ENCODE data around the gene CLEC10A. TPM values are rescaled to one million over a fixed set of nuclear protein-coding genes. Genes with fewer than 3 reads are reported as not detected.

The CLEC10A gene, protein sequence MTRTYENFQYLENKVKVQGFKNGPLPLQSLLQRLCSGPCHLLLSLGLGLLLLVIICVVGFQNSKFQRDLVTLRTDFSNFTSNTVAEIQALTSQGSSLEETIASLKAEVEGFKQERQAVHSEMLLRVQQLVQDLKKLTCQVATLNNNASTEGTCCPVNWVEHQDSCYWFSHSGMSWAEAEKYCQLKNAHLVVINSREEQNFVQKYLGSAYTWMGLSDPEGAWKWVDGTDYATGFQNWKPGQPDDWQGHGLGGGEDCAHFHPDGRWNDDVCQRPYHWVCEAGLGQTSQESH
- 0.19 TPM in 1 of 2 replicates, not detected in the other for total RNA-seq

DNA sequence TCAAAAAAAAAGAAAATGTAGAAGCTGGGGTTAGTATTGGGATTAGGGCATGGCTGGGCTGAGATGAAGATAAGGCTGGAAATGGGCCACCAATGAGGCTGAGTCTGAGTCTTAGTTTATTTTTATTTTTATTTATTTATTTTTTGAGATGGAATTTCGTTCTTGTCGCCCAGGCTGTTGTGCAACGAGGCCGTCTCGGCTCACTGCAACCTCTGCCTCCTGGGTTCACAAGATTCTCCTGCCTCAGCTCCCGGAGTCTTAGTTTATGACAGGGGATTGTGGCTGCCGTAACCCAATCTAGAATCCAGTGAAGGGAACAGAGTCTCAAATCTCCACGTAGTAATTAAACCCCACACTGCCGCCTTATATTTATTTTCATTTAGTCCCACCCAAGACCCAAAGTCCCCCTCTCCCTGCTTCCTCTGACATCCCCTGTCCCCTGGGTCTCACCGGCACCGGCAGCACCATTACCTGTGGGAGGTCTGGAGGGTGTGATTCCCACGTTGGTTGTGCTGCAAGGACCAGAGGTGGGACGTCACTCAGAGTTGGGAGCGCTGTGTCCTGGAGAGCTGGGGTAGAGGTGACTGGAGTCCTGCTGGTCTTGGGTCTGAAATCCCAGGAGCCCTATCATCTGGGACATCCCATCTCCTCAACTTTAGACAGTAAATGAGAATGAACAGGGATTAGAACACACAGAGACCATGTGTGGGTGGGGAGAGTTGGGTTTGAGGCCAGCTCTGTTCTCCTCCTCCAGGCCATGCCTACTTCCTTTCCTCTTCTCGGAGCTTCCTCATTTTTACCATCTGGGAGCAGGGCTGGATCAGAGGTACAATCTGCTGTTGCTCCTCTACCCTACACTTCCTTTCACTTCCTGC lies at the start of gene CLEC10A:
Gene CLEC10A, minus strand, starts transcription at position 671 of the 875 bp plus-strand sequence. CDS start 1,439 bp downstream, outside the sequence.

GRCh38 chr17:7114241-7114874 lies 34.3 kb upstream of the CLEC10A start, which contains the start of gene ASGR2:
TSS of gene ASGR2 (minus strand) at chr17:7114822. CDS start at chr17:7114240, 582 bp downstream.

DNA sequence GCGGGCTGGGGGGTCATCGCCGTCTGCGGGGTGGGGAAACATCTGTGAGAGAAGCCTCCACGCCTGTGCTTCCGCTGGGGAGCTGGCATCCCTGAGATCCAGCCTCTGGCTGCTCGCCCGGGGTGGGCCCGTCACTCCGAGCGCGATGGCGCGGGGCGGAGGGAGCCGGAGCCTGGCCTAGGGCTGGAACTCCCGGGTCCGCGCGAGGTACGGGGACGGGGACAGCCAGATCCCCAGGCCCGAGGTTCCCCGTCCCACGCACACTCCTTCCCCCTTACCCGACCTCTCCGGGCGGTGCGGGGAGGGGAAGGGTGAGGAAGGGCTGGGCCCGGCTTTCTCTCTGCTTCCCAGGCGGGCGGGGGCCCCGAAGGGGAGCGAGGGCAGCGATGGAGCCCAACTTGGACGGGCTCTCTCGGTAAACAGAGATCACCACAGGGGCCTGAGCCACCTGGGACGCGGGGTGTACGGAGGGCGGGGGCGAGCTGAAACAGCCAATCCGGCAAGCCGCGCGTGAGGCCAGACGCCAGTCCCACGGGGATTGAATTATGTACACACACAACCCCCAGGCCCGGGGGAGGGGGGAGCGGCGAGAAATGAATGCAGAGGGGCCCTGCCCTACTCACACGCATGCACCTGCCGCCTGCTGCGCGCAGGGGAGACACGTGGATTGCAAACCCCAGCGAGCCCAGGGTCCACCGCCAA lies 36.4 kb downstream of the CLEC10A start, which contains the start of gene SLC16A11:
Gene SLC16A11, minus strand, starts transcription at position 596 of the 702 bp plus-strand sequence. Its CDS starts 579 bp downstream, at position 17.

GRCh38 chr17:7035591-7036368 lies 44.3 kb downstream of the CLEC10A start, which contains the start of gene SLC16A13:
TSS of gene SLC16A13 (plus strand) at chr17:7036015. CDS start at chr17:7036383, 368 bp downstream.

Other genes starting within 250 kb of the CLEC10A start
- not detected in 2 replicates for gene TEKT1, start 248.5 kb downstream of the CLEC10A start, total RNA-seq
- not detected in 2 replicates for gene ALOX12, start 84.2 kb downstream of the CLEC10A start, total RNA-seq
- 22.2 and 55.1 TPM in 2 replicates for gene RNASEK, start 67.6 kb downstream of the CLEC10A start, total RNA-seq
- gene BCL6B, start 57.2 kb downstream of the CLEC10A start, total RNA-seq = 68.6 and 99.3 TPM in 2 replicates
- 1.5 and 1.9 TPM in 2 replicates for gene SLC16A13, start 44.2 kb downstream of the CLEC10A start, total RNA-seq
- gene SLC16A11, start 36.2 kb downstream of the CLEC10A start, total RNA-seq = 0.44 and 0.49 TPM in 2 replicates
- not detected in 2 replicates for gene ASGR2, start 34.6 kb upstream of the CLEC10A start, total RNA-seq
- gene ASGR1, start 99.1 kb upstream of the CLEC10A start, total RNA-seq = 10.5 and 15.1 TPM in 2 replicates
- gene DLG4, start 139.6 kb upstream of the CLEC10A start, total RNA-seq = 6.8 and 22.5 TPM in 2 replicates
- 205 and 264 TPM in 2 replicates for gene ACADVL, start 139.7 kb upstream of the CLEC10A start, total RNA-seq
- gene DVL2, start 154.3 kb upstream of the CLEC10A start, total RNA-seq = 32.2 and 53.0 TPM in 2 replicates
- gene PHF23, start 159.2 kb upstream of the CLEC10A start, total RNA-seq = 28.7 and 37.6 TPM in 2 replicates
- 86.0 and 116 TPM in 2 replicates for gene GABARAP, start 162.2 kb upstream of the CLEC10A start, total RNA-seq
- 18.5 and 41.9 TPM in 2 replicates for gene CTDNEP1, start 171.5 kb upstream of the CLEC10A start, total RNA-seq
- gene ELP5, start 172.0 kb upstream of the CLEC10A start, total RNA-seq = 22.4 and 31.6 TPM in 2 replicates
- gene CLDN7, start 182.2 kb upstream of the CLEC10A start, total RNA-seq = 0.82 and 8.1 TPM in 2 replicates
- 0.57 TPM in 1 of 2 replicates, not detected in the other for gene SLC2A4, start 201.5 kb upstream of the CLEC10A start, total RNA-seq
- gene YBX2, start 214.4 kb upstream of the CLEC10A start, total RNA-seq = 0.25 TPM in 1 of 2 replicates, not detected in the other
- 537 and 632 TPM in 2 replicates for gene EIF5A, start 227.4 kb upstream of the CLEC10A start, total RNA-seq
- gene GPS2, start 235.1 kb upstream of the CLEC10A start, total RNA-seq = 28.8 and 30.1 TPM in 2 replicates
- 10.4 and 31.2 TPM in 2 replicates for gene NEURL4, start 249.1 kb upstream of the CLEC10A start, total RNA-seq

Measured in bladder microvascular endothelial cell (primary cell).